DOHH2 (cell line): ENCODE measurements around the gene DNAH5.
"Not testable (repeated sequence)": the region's sequence is repeated elsewhere in the genome, so short reads cannot be mapped to it uniquely, and the experiment has no call there.

Experiments
- H3F3A ChIP-seq: fragments of 200-600 bp; sonication (generic), shearing (Covaris generic); 2 replicates; pipeline ENCODE4 v1.6.0; 2016; ENCODE audit warnings: antibody characterized with exemption, mild to moderate bottlenecking; ENCODE audit not compliant: control insufficient read depth, insufficient read depth
- H3K27ac ChIP-seq: fragments of 200-600 bp; sonication (generic); 2 replicates; pipeline ENCODE4 v1.5.1; 2014; ENCODE audit warnings: low read depth, mild to moderate bottlenecking, low read length, moderate library complexity
- H3K27me3 ChIP-seq: fragments of 200-600 bp; sonication (generic); 2 replicates; pipeline ENCODE4 v1.6.1; 2014; ENCODE audit warnings: mild to moderate bottlenecking, low read length, mixed read lengths; ENCODE audit not compliant: control insufficient read depth
- H3K36me3 ChIP-seq: fragments of 200-600 bp; sonication (generic); 2 replicates; pipeline ENCODE4 v1.6.1; 2014; ENCODE audit warnings: mild to moderate bottlenecking, low read length, moderate library complexity, mixed read lengths; ENCODE audit not compliant: control insufficient read depth
- H3K4me1 ChIP-seq: fragments of 200-600 bp; sonication (generic); 2 replicates; pipeline ENCODE4 v1.6.1; 2014; ENCODE audit warnings: mild to moderate bottlenecking, low read length, mixed read lengths; ENCODE audit not compliant: control insufficient read depth
- H3K4me2 ChIP-seq: fragments of 200-600 bp; sonication (generic); 2 replicates; pipeline ENCODE4 v1.6.0; 2014; ENCODE audit warnings: mild to moderate bottlenecking, low read length, moderate library complexity
- H3K4me3 ChIP-seq: fragments of 200-600 bp; sonication (generic); 2 replicates; pipeline ENCODE4 v1.5.1; 2014; ENCODE audit warnings: mild to moderate bottlenecking, low read length, mixed read lengths
- H3K79me2 ChIP-seq: fragments of 200-600 bp; sonication (generic); 2 replicates; pipeline ENCODE4 v1.6.1; 2014; ENCODE audit warnings: mild to moderate bottlenecking, low read length, mixed read lengths; ENCODE audit not compliant: control insufficient read depth
- H3K9me2 ChIP-seq: fragments of 200-600 bp; sonication (generic); replicated peaks from 2 replicates; pipeline ENCODE4 v1.6.1; 2014; ENCODE audit warnings: mild to moderate bottlenecking, low read length, mixed read lengths; ENCODE audit not compliant: control insufficient read depth
- H3K9me3 ChIP-seq: fragments of 200-600 bp; sonication (generic); 2 replicates; pipeline ENCODE4 v1.6.1; 2014; ENCODE audit warnings: antibody characterized with exemption, low read length, mixed read lengths; ENCODE audit not compliant: control insufficient read depth, insufficient read depth
- H4K20me1 ChIP-seq: fragments of 200-600 bp; sonication (generic); 2 replicates; pipeline ENCODE4 v1.6.0; 2014; ENCODE audit warnings: low read depth, mild to moderate bottlenecking, antibody characterized with exemption, low read length, moderate library complexity; ENCODE audit not compliant: control insufficient read depth, insufficient read depth
- EZH2phosphoT487 ChIP-seq: fragments of 200-600 bp; sonication (generic); IDR thresholded peaks from 2 replicates; pipeline ENCODE4 v1.6.1; 2017; ENCODE audit warnings: borderline replicate concordance, mild to moderate bottlenecking, antibody characterized with exemption, low read length, moderate library complexity, mixed read lengths
- TF ChIP-seq, protein P1 (sequence below): fragments of 200-600 bp; sonication (generic); IDR thresholded peaks from one replicate; pipeline ENCODE4 v1.5.1; 2014; ENCODE audit warnings: antibody characterized with exemption, mild to moderate bottlenecking, low read depth, low read length; ENCODE audit not compliant: poor library complexity, severe bottlenecking

DNAH5 gene

DNA sequence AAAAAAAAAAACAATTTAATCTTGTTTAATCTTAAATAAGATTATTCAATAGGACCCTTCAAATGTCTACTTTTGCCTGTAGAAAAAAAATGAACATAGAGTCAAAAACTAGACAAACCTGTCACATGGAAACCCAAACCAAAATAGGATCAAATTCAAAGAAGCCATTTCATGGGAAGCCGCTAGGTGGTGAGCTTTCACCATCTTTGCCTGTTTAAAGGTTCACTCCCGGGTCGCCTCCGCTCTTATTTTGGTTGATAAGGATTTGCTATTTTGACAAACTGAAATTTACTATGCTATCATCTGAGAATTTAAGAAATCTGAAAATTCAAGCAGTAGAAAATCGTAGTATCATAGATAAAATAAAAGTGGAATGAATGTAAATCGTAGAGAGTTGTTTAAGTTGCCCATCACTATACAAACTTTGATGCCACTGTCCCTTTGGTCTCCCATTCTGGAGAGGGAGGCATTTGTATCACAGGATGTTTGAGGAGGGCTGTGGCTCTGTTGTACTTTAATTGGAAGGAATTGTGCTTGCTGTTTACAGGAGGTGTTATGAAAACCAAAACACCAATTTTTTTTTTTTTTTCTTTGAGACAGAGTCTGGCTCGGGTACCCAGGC is 43.5 kb upstream of the DNAH5 start:
- H3K4me1 ChIP-seq = 0 out of 2 replicates have a peak, but pooled peaks cover 5% of the 10 kb centered on the region
- H3K36me3 ChIP-seq = no peaks in the 10 kb centered on the region
- H3K27me3 ChIP-seq = peaks cover 3% of the 10 kb centered on the region; the same call in 1 of the 2 replicates
- H4K20me1 ChIP-seq = no peaks in the 10 kb centered on the region
- no peak overlapping the region for H3K27ac ChIP-seq
- H3K79me2 ChIP-seq = no peaks in the 10 kb centered on the region
- H3K9me2 ChIP-seq = no peaks in the 10 kb centered on the region
- H3K4me2 ChIP-seq = no peak overlapping the region
- H3K4me3 ChIP-seq = no peak overlapping the region
- H3K9me3 ChIP-seq = no peaks in the 10 kb centered on the region
- H3F3A ChIP-seq = no peaks in the 10 kb centered on the region
- TF ChIP-seq, protein P1, sequence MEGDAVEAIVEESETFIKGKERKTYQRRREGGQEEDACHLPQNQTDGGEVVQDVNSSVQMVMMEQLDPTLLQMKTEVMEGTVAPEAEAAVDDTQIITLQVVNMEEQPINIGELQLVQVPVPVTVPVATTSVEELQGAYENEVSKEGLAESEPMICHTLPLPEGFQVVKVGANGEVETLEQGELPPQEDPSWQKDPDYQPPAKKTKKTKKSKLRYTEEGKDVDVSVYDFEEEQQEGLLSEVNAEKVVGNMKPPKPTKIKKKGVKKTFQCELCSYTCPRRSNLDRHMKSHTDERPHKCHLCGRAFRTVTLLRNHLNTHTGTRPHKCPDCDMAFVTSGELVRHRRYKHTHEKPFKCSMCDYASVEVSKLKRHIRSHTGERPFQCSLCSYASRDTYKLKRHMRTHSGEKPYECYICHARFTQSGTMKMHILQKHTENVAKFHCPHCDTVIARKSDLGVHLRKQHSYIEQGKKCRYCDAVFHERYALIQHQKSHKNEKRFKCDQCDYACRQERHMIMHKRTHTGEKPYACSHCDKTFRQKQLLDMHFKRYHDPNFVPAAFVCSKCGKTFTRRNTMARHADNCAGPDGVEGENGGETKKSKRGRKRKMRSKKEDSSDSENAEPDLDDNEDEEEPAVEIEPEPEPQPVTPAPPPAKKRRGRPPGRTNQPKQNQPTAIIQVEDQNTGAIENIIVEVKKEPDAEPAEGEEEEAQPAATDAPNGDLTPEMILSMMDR = peak; percentile 76
- no peak for TF ChIP-seq EZH2phosphoT487

DNA sequence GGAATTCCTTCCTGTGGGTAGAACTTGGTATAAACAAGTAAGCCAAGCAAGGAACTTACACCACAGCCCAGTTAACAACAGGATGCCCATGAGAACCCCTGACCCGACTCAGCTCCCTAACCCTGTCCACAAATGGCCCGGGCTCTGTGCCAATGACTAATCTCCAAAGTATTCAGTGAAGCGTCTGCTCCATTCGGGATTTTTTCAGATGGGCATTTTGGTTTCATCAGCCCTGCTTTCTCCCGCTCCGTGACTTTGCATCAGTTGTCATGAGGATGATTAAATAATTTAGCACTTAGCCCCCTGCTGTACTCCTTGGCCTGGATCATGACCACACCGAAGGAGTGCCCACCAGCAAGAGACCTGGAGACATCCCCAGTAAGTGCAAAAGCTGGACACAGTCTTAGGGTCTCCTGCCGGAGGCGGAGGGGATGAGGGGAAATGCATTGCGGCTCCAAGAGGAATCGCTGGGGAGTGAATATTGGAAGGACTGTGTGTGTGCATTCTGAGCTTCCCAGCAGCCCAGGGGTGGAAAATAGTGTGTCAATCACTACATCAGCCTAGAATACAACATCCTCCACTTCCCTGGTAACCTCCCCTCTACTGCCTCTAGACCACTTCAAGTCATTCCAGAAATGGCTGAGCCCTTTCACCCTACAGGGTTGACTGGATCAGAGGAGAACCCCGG is 41.4 kb upstream of the DNAH5 start:
- H3K79me2 ChIP-seq = no peaks in the 10 kb centered on the region
- H3K4me2 ChIP-seq = no peak overlapping the region
- no peaks in the 10 kb centered on the region for H4K20me1 ChIP-seq
- H3K9me3 ChIP-seq = no peaks in the 10 kb centered on the region
- no peaks in the 10 kb centered on the region for H3F3A ChIP-seq
- 0 out of 2 replicates have a peak, but pooled peaks cover under 1% of the 10 kb centered on the region for H3K4me1 ChIP-seq
- no peaks in the 10 kb centered on the region for H3K9me2 ChIP-seq
- no peak overlapping the region for H3K4me3 ChIP-seq
- no peaks in the 10 kb centered on the region for H3K27me3 ChIP-seq
- no peaks in the 10 kb centered on the region for H3K36me3 ChIP-seq
- TF ChIP-seq, protein P1 = no peak
- no peak for TF ChIP-seq EZH2phosphoT487
- no peak overlapping the region for H3K27ac ChIP-seq

DNA sequence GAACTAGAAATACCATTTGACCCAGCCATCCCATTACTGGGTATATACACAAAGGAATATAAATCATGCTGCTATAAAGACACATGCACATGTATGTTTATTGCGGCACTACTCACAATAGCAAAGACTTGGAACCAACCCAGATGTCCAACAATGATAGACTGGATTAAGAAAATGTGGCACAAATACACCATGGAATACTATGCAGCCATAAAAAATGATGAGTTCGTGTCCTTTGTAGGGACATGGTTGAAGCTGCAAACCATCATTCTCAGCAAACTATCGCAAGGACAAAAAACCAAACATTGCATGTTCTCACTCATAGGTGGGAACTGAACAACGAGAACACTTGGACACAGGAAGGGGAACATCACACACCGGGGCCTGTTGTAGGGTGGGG is 40.4 kb upstream of the DNAH5 start:
- H4K20me1 ChIP-seq, H3K36me3 ChIP-seq, H3K9me3 ChIP-seq, H3K79me2 ChIP-seq, H3K9me2 ChIP-seq, H3K27me3 ChIP-seq, H3K4me3 ChIP-seq, H3K4me1 ChIP-seq, H3K4me2 ChIP-seq, H3F3A ChIP-seq, H3K27ac ChIP-seq: not testable (repeated sequence)
